Neural cell (in vitro differentiated cells): ENCODE measurements around the gene ATP11C.

Experiments
- EP300 ChIP-seq: fragments of 450-650 bp; conservative IDR thresholded peaks from 2 replicates; pipeline ENCODE4 v1.6.1; 2014; ENCODE audit warnings: antibody characterized with exemption, mild to moderate bottlenecking, moderate library complexity; ENCODE audit not compliant: poor library complexity, severe bottlenecking
- EZH2 ChIP-seq: fragments of 200-600, 300-800 bp; shearing (Covaris generic), sonication (generic); IDR thresholded peaks from 2 replicates; pipeline ENCODE4 v1.6.1; 2014; ENCODE audit warnings: antibody characterized with exemption, low read length, borderline replicate concordance, mild to moderate bottlenecking; ENCODE audit not compliant: insufficient read depth, poor library complexity, severe bottlenecking
- MXI1 ChIP-seq: fragments of 450-650 bp; conservative IDR thresholded peaks from 2 replicates; pipeline ENCODE4 v1.6.1; 2014; ENCODE audit warnings: antibody characterized with exemption, mild to moderate bottlenecking; ENCODE audit not compliant: poor library complexity, severe bottlenecking
- POLR2AphosphoS5 ChIP-seq: IDR thresholded peaks from 2 replicates; pipeline ENCODE4 v1.6.1; 2012
- RAD21 ChIP-seq: fragments of 450-650 bp; conservative IDR thresholded peaks from 2 replicates; pipeline ENCODE4 v1.6.1; 2014; ENCODE audit warnings: antibody characterized with exemption, mild to moderate bottlenecking, moderate library complexity
- REST ChIP-seq: IDR thresholded peaks from 2 replicates; pipeline ENCODE4 v1.6.1; 2012; ENCODE audit warnings: borderline replicate concordance
- SMC3 ChIP-seq: fragments of 450-650 bp; conservative IDR thresholded peaks from 2 replicates; pipeline ENCODE4 v1.6.1; 2014; ENCODE audit warnings: antibody characterized with exemption, mild to moderate bottlenecking, moderate library complexity; ENCODE audit not compliant: poor library complexity
- TAF1 ChIP-seq: IDR thresholded peaks from 2 replicates; pipeline ENCODE4 v1.6.1; 2012; ENCODE audit warnings: low read depth
- TF ChIP-seq, protein P1 (sequence below): fragments of 450-650 bp; IDR thresholded peaks from 2 replicates; pipeline ENCODE4 v1.5.1; 2014; ENCODE audit warnings: antibody characterized with exemption, mild to moderate bottlenecking, moderate library complexity; ENCODE audit not compliant: poor library complexity, severe bottlenecking

- TF ChIP-seq REST (no peak), TAF1 (no peak), EZH2 (no peak), EP300 (no peak), MXI1 (no peak), POLR2AphosphoS5 (no peak), SMC3 (no peak), RAD21 (no peak)
- TF ChIP-seq, protein P1, sequence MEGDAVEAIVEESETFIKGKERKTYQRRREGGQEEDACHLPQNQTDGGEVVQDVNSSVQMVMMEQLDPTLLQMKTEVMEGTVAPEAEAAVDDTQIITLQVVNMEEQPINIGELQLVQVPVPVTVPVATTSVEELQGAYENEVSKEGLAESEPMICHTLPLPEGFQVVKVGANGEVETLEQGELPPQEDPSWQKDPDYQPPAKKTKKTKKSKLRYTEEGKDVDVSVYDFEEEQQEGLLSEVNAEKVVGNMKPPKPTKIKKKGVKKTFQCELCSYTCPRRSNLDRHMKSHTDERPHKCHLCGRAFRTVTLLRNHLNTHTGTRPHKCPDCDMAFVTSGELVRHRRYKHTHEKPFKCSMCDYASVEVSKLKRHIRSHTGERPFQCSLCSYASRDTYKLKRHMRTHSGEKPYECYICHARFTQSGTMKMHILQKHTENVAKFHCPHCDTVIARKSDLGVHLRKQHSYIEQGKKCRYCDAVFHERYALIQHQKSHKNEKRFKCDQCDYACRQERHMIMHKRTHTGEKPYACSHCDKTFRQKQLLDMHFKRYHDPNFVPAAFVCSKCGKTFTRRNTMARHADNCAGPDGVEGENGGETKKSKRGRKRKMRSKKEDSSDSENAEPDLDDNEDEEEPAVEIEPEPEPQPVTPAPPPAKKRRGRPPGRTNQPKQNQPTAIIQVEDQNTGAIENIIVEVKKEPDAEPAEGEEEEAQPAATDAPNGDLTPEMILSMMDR: no peak
These were observed 3.0 kb downstream of the ATP11C start for GRCh38 chrX:139929876-139930275.
